PC-3 (cell line): ENCODE measurements around the gene SIRPG. TPM values are rescaled to one million over a fixed set of nuclear protein-coding genes. Genes with fewer than 3 reads are reported as not detected.

Experiments used
- ATAC-seq: fragments of 200-7000 bp; cut with Tn5 transposase; 2 replicates; pipeline ENCODE4 v1.9.1; 2020; ENCODE audit warnings: mild to moderate bottlenecking, moderate library complexity
- BruUV-seq: library from RNA; stranded (reverse); fragments of 400-500 nt; replicated peaks from 2 replicates; lab custom pipeline; 2021; lab: Mats Ljungman, UMichigan
- CTCF ChIA-PET: fragments of 300-600 bp; sonication (Branson Sonifier 250); formaldehyde crosslinking; loops from one replicate; lab custom pipeline; 2022; ENCODE audit warnings: antibody characterized with exemption; lab: Charles Lee
- POLR2A ChIA-PET: fragments of 300-600 bp; sonication (Branson Sonifier 250); formaldehyde crosslinking; loops from one replicate; lab custom pipeline; 2022; ENCODE audit warnings: antibody characterized with exemption; ENCODE audit not compliant: unreplicated experiment; lab: Charles Lee
- DNase-seq: peaks from one replicate; pipeline ENCODE4 v3.0.0-alpha.2; 2015
- H2AFZ ChIP-seq: fragments of 300-600 bp; sonication (generic); 2 replicates; pipeline ENCODE4 v1.6.0; 2016; ENCODE audit warnings: antibody characterized with exemption, low read length
- H3F3A ChIP-seq: fragments of 300-600 bp; sonication (generic); one replicate; pipeline ENCODE4 v1.6.0; 2017; ENCODE audit warnings: antibody characterized with exemption, low read length, control low read depth, mild to moderate bottlenecking; ENCODE audit not compliant: unreplicated experiment
- H3K27ac ChIP-seq: fragments of 300-600 bp; sonication (generic); 2 replicates; pipeline ENCODE4 v1.5.1; 2016; ENCODE audit warnings: mild to moderate bottlenecking, low read length
- H3K27me3 ChIP-seq: fragments of 300-600 bp; sonication (generic); 2 replicates; pipeline ENCODE4 v1.6.1; 2016; ENCODE audit warnings: low read length, mixed read lengths
- H3K36me3 ChIP-seq: fragments of 300-600 bp; sonication (generic); 2 replicates; pipeline ENCODE4 v1.6.1; 2016; ENCODE audit warnings: low read depth, mixed run types, low read length, mixed read lengths
- H3K4me1 ChIP-seq: fragments of 300-600 bp; sonication (generic); 2 replicates; pipeline ENCODE4 v1.5.1; 2016; ENCODE audit warnings: low read length; ENCODE audit not compliant: insufficient read depth
- H3K4me2 ChIP-seq: fragments of 300-600 bp; sonication (generic); 2 replicates; pipeline ENCODE4 v1.6.0; 2016; ENCODE audit warnings: low read length
- H3K4me3 ChIP-seq: fragments of 300-600 bp; sonication (generic); 2 replicates; pipeline ENCODE4 v1.5.1; 2016; ENCODE audit warnings: mild to moderate bottlenecking, low read length, mixed read lengths
- H3K79me2 ChIP-seq: fragments of 300-600 bp; sonication (generic); 2 replicates; pipeline ENCODE4 v1.6.1; 2017; ENCODE audit warnings: low read length, mixed read lengths
- H3K9ac ChIP-seq: fragments of 300-600 bp; sonication (generic); 2 replicates; pipeline ENCODE4 v1.6.0; 2016; ENCODE audit warnings: mild to moderate bottlenecking, low read length
- H3K9me2 ChIP-seq: fragments of 300-600 bp; sonication (generic); replicated peaks from 2 replicates; pipeline ENCODE4 v1.6.1; 2016; ENCODE audit warnings: mixed run types, low read length, mixed read lengths
- H3K9me3 ChIP-seq: fragments of 300-600 bp; sonication (generic); 2 replicates; pipeline ENCODE4 v1.6.1; 2016; ENCODE audit warnings: low read length, mixed read lengths
- H4K20me1 ChIP-seq: fragments of 300-600 bp; sonication (generic); 2 replicates; pipeline ENCODE4 v1.6.1; 2016; ENCODE audit warnings: low read length, mixed read lengths
- EZH2 ChIP-seq: fragments of 300-600 bp; sonication (generic); IDR thresholded peaks from one replicate; pipeline ENCODE4 v1.6.1; 2017; ENCODE audit warnings: antibody characterized with exemption, mild to moderate bottlenecking, low read length; ENCODE audit not compliant: unreplicated experiment
- EZH2phosphoT487 ChIP-seq: fragments of 300-600 bp; sonication (generic); IDR thresholded peaks from 2 replicates; pipeline ENCODE4 v1.6.1; 2018; ENCODE audit warnings: mild to moderate bottlenecking, antibody characterized with exemption, low read length, borderline replicate concordance
- intact Hi-C: fragments of 100-400 bp; cut with micrococcal nuclease; formaldehyde crosslinking; loops from 2 replicates; pipeline ENCODE4 v1.9.0; 2023
- total RNA-seq: library from RNA; depleted of rRNA; stranded (reverse); fragments of >200 nt; gene quantifications from 2 replicates; pipeline ENCODE4 v1.2.3, GENCODE V29; 2014
- TF ChIP-seq, protein P1 (sequence below): fragments of 300-600 bp; sonication (generic); conservative IDR thresholded peaks from 2 replicates; pipeline ENCODE4 v1.5.1; 2017; ENCODE audit warnings: antibody characterized with exemption, low read depth, mild to moderate bottlenecking, low read length

Gene SIRPG
- total RNA-seq, 1 experiment from 2014 or later, result not detected

DNA sequence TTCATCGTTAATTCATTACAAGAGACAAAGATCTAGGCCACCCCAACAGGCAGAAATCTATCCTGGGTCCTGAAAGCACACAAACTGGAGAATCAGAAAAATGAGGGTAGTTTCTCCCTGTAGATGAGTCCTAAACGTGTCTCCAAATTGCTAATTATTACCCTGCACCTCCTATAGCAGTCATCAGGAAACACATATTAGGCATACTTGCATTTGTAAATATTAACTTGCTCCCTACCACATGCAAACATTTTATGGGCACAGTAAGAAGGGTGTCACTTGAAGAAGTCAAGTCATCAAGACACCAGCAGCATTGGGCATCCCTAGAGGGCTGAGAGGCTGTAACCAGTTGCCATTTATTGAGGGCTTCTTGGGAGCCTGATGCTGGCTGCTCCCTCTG, 19.8 kb downstream of the SIRPG start:
- no peaks in the 10 kb centered on the region for H3K9me2 ChIP-seq
- TF ChIP-seq EZH2phosphoT487 (no peak), EZH2 (no peak)
- TF ChIP-seq, protein P1, sequence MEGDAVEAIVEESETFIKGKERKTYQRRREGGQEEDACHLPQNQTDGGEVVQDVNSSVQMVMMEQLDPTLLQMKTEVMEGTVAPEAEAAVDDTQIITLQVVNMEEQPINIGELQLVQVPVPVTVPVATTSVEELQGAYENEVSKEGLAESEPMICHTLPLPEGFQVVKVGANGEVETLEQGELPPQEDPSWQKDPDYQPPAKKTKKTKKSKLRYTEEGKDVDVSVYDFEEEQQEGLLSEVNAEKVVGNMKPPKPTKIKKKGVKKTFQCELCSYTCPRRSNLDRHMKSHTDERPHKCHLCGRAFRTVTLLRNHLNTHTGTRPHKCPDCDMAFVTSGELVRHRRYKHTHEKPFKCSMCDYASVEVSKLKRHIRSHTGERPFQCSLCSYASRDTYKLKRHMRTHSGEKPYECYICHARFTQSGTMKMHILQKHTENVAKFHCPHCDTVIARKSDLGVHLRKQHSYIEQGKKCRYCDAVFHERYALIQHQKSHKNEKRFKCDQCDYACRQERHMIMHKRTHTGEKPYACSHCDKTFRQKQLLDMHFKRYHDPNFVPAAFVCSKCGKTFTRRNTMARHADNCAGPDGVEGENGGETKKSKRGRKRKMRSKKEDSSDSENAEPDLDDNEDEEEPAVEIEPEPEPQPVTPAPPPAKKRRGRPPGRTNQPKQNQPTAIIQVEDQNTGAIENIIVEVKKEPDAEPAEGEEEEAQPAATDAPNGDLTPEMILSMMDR, result no peak
- no peak overlapping the region; the same call in 1 of the 2 replicates for H2AFZ ChIP-seq
- H3K27me3 ChIP-seq, result no peaks in the 10 kb centered on the region
- intact Hi-C loops, result no loop called here
- no TSS peak for BruUV-seq
- peak; percentile 24; the same call in 1 of the 2 replicates for ATAC-seq
- no peak for DNase-seq
- ChIA-PET CTCF (no interaction called here), POLR2A (interaction anchor here (0.6 kb wide), 1 partner anchor 103 kb away, joined by 5 read pairs; no protein-coding TSS in a partner anchor)
- H3K4me3 ChIP-seq, result no peak overlapping the region
- 0 out of 2 replicates have a peak, but pooled peaks cover 6% of the 10 kb centered on the region for H3K4me1 ChIP-seq
- no peak overlapping the region for H3K4me2 ChIP-seq
- no peaks in the 10 kb centered on the region for H3K9me3 ChIP-seq
- no peaks in the 10 kb centered on the region for H3F3A ChIP-seq
- H3K36me3 ChIP-seq, result no peaks in the 10 kb centered on the region
- no peaks in the 10 kb centered on the region for H3K79me2 ChIP-seq
- H4K20me1 ChIP-seq, result no peaks in the 10 kb centered on the region
- H3K9ac ChIP-seq, result no peak overlapping the region
- H3K27ac ChIP-seq, result no peak overlapping the region

DNA sequence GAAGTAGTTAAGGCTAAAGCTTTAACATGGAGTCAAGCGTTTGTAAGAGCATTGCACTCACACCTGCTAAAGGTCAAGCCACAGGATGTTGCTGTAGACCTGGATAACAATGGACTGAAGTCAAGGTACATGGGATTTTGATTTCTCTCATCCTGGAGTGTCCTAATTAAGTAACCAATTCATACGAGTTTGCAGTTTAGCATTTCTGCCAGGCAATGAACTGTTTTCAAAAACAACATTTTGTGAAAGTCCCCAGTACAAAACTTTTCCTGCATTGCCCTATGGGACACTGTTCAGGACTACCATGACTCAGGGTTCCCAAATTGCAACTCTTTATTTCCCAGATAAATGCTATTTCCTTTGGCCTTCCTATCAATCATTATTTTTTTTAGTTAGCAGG, 20.4 kb downstream of the SIRPG start:
- intact Hi-C loops, result no loop called here
- H3K27ac ChIP-seq, result no peak overlapping the region
- TF ChIP-seq EZH2 (no peak), EZH2phosphoT487 (no peak)
- TF ChIP-seq, protein P1, result no peak
- ATAC-seq (no peak), DNase-seq (no peak)
- H3K27me3 ChIP-seq, result no peaks in the 10 kb centered on the region
- peak overlapping the region; percentile 8; the same call in 1 of the 2 replicates for H2AFZ ChIP-seq
- ChIA-PET CTCF (no interaction called here), POLR2A (no interaction called here)
- no peak overlapping the region for H3K4me2 ChIP-seq
- H3K9ac ChIP-seq, result no peak overlapping the region
- no peaks in the 10 kb centered on the region for H3K79me2 ChIP-seq
- BruUV-seq, result no TSS peak
- H3K36me3 ChIP-seq, result no peaks in the 10 kb centered on the region
- 0 out of 2 replicates have a peak, but pooled peaks cover 6% of the 10 kb centered on the region for H3K4me1 ChIP-seq
- no peaks in the 10 kb centered on the region for H4K20me1 ChIP-seq
- no peak overlapping the region for H3K4me3 ChIP-seq
- H3K9me2 ChIP-seq, result no peaks in the 10 kb centered on the region
- no peaks in the 10 kb centered on the region for H3K9me3 ChIP-seq
- H3F3A ChIP-seq, result no peaks in the 10 kb centered on the region

DNA sequence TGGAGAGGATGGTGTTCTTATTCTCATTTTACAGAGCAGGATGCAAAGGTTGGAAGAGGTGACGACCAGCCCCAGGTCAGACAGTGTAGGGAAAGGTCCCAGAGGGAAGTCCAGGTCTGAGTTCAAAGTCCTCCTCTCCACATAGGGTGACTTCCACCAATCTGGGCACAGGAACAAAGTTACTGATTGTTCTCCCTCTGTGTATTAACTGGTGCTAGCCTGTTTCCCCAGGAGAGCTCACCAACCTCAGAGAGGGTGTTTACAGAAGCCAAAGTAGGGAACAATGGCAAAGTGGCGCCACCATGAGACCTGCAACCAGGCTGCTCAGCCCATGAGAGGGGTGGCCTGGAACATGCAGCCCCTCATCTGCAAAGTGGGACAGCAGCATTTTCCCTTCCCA, 21.0 kb downstream of the SIRPG start:
- Histone ChIP-seq H3K9ac (no peak overlapping the region), H3F3A (no peaks in the 10 kb centered on the region), H3K4me1 (0 out of 2 replicates have a peak, but pooled peaks cover 6% of the 10 kb centered on the region), H3K4me2 (no peak overlapping the region), H2AFZ (no peak overlapping the region), H3K9me3 (no peaks in the 10 kb centered on the region), H3K27ac (no peak overlapping the region), H3K36me3 (no peaks in the 10 kb centered on the region), H4K20me1 (no peaks in the 10 kb centered on the region), H3K27me3 (no peaks in the 10 kb centered on the region), H3K9me2 (no peaks in the 10 kb centered on the region), H3K79me2 (no peaks in the 10 kb centered on the region), H3K4me3 (no peak overlapping the region)
- ChIA-PET CTCF (no interaction called here), POLR2A (no interaction called here)
- DNase-seq (no peak), ATAC-seq (no peak)
- BruUV-seq, result no TSS peak
- intact Hi-C loops, result no loop called here
- TF ChIP-seq, protein P1, result peak; percentile 33; the same call in 1 of the 2 replicates
- no peak for TF ChIP-seq EZH2phosphoT487
- TF ChIP-seq EZH2, result no peak
